Measurements from ENCODE around the gene ZGLP1.

Gene ZGLP1

GRCh38 chr19:10295305-10295846, 14.2 kb downstream of the ZGLP1 start:
- no peak for DNase-seq

GRCh38 chr19:10294368-10294697, 15.3 kb downstream of the ZGLP1 start:
- DNase-seq = no peak

DNA sequence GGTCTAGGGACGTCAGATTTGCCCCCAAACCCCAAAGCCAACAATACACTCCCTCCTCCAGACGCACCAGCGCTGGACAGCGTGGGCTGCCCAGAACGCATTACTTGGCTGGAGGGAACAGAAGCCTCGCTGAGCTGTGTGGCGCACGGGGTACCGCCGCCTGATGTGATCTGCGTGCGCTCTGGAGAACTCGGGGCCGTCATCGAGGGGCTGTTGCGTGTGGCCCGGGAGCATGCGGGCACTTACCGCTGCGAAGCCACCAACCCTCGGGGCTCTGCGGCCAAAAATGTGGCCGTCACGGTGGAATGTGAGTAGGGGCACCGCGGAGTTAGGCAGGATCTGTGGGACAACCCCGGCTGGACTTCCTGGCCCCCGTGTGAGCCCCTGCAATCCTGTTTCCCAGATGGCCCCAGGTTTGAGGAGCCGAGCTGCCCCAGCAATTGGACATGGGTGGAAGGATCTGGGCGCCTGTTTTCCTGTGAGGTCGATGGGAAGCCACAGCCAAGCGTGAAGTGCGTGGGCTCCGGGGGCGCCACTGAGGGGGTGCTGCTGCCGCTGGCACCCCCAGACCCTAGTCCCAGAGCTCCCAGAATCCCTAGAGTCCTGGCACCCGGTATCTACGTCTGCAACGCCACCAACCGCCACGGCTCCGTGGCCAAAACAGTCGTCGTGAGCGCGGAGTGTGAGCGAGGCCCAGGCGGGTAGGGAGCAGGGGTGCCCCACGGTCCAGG, 15.8 kb downstream of the ZGLP1 start:
- DNase-seq = no peak

GRCh38 chr19:10292789-10293636, 16.6 kb downstream of the ZGLP1 start:
- DNase-seq = no peak

- peak in 11 of 51 donors; percentile 10 to 58 (median 40) for DNase-seq
These were observed 17.3 kb downstream of the ZGLP1 start for GRCh38 chr19:10292206-10292788.

GRCh38 chr19:10291554-10292205, 17.9 kb downstream of the ZGLP1 start:
- DNase-seq = no peak

DNA sequence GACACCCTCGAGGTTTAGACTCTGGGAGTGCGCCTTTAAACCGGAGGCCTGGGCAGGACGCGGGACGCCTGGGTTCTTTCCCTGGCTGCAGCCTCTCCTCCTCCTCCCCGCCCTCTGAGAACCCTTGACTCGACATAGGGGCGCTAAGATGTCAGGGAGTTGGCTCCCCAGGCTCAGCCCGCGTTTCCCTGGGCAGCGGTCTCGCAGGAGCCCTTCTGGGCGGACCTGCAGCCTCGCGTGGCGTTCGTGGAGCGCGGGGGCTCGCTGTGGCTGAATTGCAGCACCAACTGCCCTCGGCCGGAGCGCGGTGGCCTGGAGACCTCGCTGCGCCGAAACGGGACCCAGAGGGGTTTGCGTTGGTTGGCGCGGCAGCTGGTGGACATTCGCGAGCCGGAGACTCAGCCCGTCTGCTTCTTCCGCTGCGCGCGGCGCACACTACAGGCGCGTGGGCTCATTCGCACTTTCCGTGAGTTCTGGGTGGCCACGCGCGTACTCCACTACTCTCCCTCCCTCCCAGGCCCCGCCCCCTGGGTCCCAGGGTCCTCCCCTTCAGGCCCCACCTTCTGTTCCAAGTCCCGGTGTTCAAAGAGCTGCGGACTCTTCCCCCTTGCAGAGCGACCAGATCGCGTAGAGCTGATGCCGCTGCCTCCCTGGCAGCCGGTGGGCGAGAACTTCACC, 18.6 kb downstream of the ZGLP1 start:
- peak in 7 of 51 donors; percentile 4 to 58 (median 15) for DNase-seq

- no peak for DNase-seq
These were observed 19.2 kb downstream of the ZGLP1 start for GRCh38 chr19:10290357-10290875.

DNA sequence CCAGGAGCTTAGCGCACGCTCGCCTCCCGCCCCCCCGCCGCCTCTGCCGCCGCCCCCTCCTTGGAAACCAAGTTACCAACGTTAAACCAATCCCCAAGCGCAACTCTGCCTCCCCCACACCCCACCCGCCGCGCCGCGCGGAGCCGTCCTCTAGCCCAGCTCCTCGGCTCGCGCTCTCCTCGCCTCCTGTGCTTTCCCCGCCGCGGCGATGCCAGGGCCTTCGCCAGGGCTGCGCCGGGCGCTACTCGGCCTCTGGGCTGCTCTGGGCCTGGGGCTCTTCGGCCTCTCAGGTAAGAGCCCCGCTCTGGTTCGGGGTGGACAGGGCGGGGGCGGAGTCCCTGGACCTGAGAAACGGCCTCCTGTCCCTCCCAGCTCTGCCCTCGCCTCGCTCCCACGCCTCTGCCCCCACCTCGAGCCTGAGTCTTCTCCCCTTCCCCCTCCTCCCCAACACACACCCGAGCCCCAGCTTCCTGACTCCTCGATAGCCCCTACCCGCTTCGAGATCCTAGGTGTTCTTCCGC, 19.7 kb downstream of the ZGLP1 start, which contains the start of gene ICAM5:
Gene ICAM5 (plus strand): TSS at position 117 of the 521 bp plus-strand sequence. CDS start 92 bp downstream, at position 209.
- DNase-seq = peak in 6 of 51 donors; percentile 12 to 67 (median 30)

GRCh38 chr19:10289167-10289835, 20.3 kb downstream of the ZGLP1 start:
- DNase-seq = peak in 5 of 51 donors; percentile 11 to 79 (median 44)

- DNase-seq = peak in 4 of 51 donors; percentile 25 to 76 (median 41)
These were observed 20.9 kb downstream of the ZGLP1 start for GRCh38 chr19:10288662-10289166.

GRCh38 chr19:10286803-10287737, 22.5 kb downstream of the ZGLP1 start, which contains the start of gene ICAM4:
Gene ICAM4 (plus strand): TSS chr19:10286955. CDS start chr19:10287013, 58 bp downstream.
- no peak for DNase-seq

- DNase-seq = no peak
These were observed 24.2 kb downstream of the ZGLP1 start for GRCh38 chr19:10285393-10285792.

- no peak for DNase-seq
These were observed 24.7 kb downstream of the ZGLP1 start for GRCh38 chr19:10284960-10285278.

GRCh38 chr19:10284065-10284959, 25.3 kb downstream of the ZGLP1 start:
- DNase-seq = no peak

DNA sequence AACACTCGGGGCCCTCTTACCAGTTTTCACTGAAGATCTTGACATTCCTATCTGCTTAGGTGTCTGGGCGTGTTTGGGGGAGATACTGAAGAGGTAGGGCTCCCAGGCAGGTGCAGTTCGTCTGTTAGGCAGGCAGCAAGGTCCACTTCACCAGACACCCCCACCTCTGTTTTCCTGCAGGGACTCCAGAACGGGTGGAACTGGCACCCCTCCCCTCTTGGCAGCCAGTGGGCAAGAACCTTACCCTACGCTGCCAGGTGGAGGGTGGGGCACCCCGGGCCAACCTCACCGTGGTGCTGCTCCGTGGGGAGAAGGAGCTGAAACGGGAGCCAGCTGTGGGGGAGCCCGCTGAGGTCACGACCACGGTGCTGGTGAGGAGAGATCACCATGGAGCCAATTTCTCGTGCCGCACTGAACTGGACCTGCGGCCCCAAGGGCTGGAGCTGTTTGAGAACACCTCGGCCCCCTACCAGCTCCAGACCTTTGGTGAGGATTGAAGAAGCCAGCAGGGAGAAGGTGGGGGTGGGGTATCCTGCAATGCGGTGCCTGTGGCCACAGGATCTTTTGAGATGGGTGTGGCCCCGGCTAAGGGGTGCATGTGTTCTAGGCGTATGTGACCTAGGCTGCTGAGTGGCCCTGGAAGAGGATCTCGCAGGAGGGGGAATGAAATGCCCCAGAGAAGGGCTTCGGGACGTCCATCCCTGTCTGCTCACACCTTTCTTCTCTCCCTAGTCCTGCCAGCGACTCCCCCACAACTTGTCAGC, 26.1 kb downstream of the ZGLP1 start:
- DNase-seq = no peak
